ENCODE measurements around the gene UBR2. TPM values are rescaled to one million over a fixed set of nuclear protein-coding genes. Genes with fewer than 3 reads are reported as not detected.

Gene UBR2
- total RNA-seq, 2 experiments from 2014 or later, result 27.4 to 27.7 TPM

GRCh38 chr6:42624601-42625000 is 60.8 kb downstream of the UBR2 start:
- Histone ChIP-seq H3K27ac (ENCODE audit: low read depth in 1 of 2, low read length in 2 of 2) (no peak overlapping the region), H3K9me3 (ENCODE audit: control insufficient read depth in 1 of 2, insufficient read depth in 1 of 2, low read length in 2 of 2) (no peaks in the 10 kb centered on the region), H3K36me3 (ENCODE audit: insufficient read depth, low read length) (peaks cover 39% of the 10 kb centered on the region), H3K4me3 (ENCODE audit: low read length) (no peak overlapping the region), H3K4me1 (ENCODE audit: insufficient read depth, low read length) (no peaks in the 10 kb centered on the region), H3K27me3 (ENCODE audit: control insufficient read depth in 1 of 2, insufficient read depth in 2 of 2, low read length in 2 of 2) (no peaks in the 10 kb centered on the region)
- peaks cover 73% of the 10 kb centered on the region for H3K36me3 Mint-ChIP-seq (ENCODE audit: low read depth)
- ATAC-seq (ENCODE audit: poor library complexity) (no peak), DNase-seq (no peak)
- ChIA-PET POLR2A (no interaction called here), CTCF (no interaction called here)
- no peaks in the 10 kb centered on the region for H3K9me3 Mint-ChIP-seq
- H3K27ac Mint-ChIP-seq, result peak overlapping the region; percentile 44
- H3K27me3 Mint-ChIP-seq, result no peaks in the 10 kb centered on the region
- no peak overlapping the region for H3K4me3 Mint-ChIP-seq
- intact Hi-C loops (cut with DNase I, micrococcal nuclease), result no loop called here
- no peak for TF ChIP-seq CTCF (IDR thresholded peaks at IDR 0.05)
- peaks cover 8% of the 10 kb centered on the region for H3K4me1 Mint-ChIP-seq (ENCODE audit: low read depth)

GRCh38 chr6:42627044-42627443 is 63.2 kb downstream of the UBR2 start:
- H3K4me3 ChIP-seq (ENCODE audit: low read length), result no peak overlapping the region
- peaks cover 38% of the 10 kb centered on the region for H3K36me3 ChIP-seq (ENCODE audit: insufficient read depth, low read length)
- H3K27ac ChIP-seq (ENCODE audit: low read depth in 1 of 2, low read length in 2 of 2), result no peak overlapping the region
- H3K9me3 Mint-ChIP-seq, result no peaks in the 10 kb centered on the region
- no peak for TF ChIP-seq CTCF (IDR thresholded peaks at IDR 0.05)
- no peaks in the 10 kb centered on the region for H3K27me3 Mint-ChIP-seq
- H3K4me1 ChIP-seq (ENCODE audit: insufficient read depth, low read length), result no peaks in the 10 kb centered on the region
- no peak for DNase-seq
- ChIA-PET POLR2A (no interaction called here), CTCF (no interaction called here)
- H3K36me3 Mint-ChIP-seq (ENCODE audit: low read depth), result peaks cover 71% of the 10 kb centered on the region
- H3K27me3 ChIP-seq (ENCODE audit: control insufficient read depth in 1 of 2, insufficient read depth in 2 of 2, low read length in 2 of 2), result no peaks in the 10 kb centered on the region
- ATAC-seq (ENCODE audit: poor library complexity), result no peak
- peaks cover 8% of the 10 kb centered on the region for H3K4me1 Mint-ChIP-seq (ENCODE audit: low read depth)
- H3K27ac Mint-ChIP-seq, result peak overlapping the region; percentile 52
- no peaks in the 10 kb centered on the region for H3K9me3 ChIP-seq (ENCODE audit: control insufficient read depth in 1 of 2, insufficient read depth in 1 of 2, low read length in 2 of 2)
- intact Hi-C loops (cut with DNase I, micrococcal nuclease), result no loop called here
- H3K4me3 Mint-ChIP-seq, result no peak overlapping the region

GRCh38 chr6:42627674-42628073 is 63.8 kb downstream of the UBR2 start:
- no peaks in the 10 kb centered on the region for H3K9me3 ChIP-seq (ENCODE audit: control insufficient read depth in 1 of 2, insufficient read depth in 1 of 2, low read length in 2 of 2)
- Mint-ChIP-seq H3K4me1 (ENCODE audit: low read depth) (peaks cover 8% of the 10 kb centered on the region), H3K27me3 (no peaks in the 10 kb centered on the region), H3K4me3 (no peak overlapping the region), H3K9me3 (no peaks in the 10 kb centered on the region), H3K36me3 (ENCODE audit: low read depth) (peaks cover 73% of the 10 kb centered on the region), H3K27ac (peak overlapping the region; percentile 53)
- H3K27ac ChIP-seq (ENCODE audit: low read depth in 1 of 2, low read length in 2 of 2), result no peak overlapping the region
- H3K36me3 ChIP-seq (ENCODE audit: insufficient read depth, low read length), result peaks cover 44% of the 10 kb centered on the region
- H3K4me3 ChIP-seq (ENCODE audit: low read length), result no peak overlapping the region
- H3K4me1 ChIP-seq (ENCODE audit: insufficient read depth, low read length), result no peaks in the 10 kb centered on the region
- no peaks in the 10 kb centered on the region for H3K27me3 ChIP-seq (ENCODE audit: control insufficient read depth in 1 of 2, insufficient read depth in 2 of 2, low read length in 2 of 2)
- no peak for DNase-seq
- ATAC-seq (ENCODE audit: poor library complexity), result no peak
- intact Hi-C loops (cut with DNase I, micrococcal nuclease), result no loop called here
- no peak for TF ChIP-seq CTCF (IDR thresholded peaks at IDR 0.05)
- CTCF ChIA-PET, result interaction anchor here (0.6 kb wide), 1 partner anchor 208 kb away, joined by 3 read pairs; no protein-coding TSS in a partner anchor
- POLR2A ChIA-PET, result no interaction called here

Measured in CD4-positive, alpha-beta T cell (primary cell).